Central memory CD8-positive, alpha-beta T cell (primary cell): Measurements from ENCODE around the gene ARHGAP24.

Experiments used
- ATAC-seq: fragments of 150-1000 bp; cut with Tn5 transposase; replicated peaks from 2 replicates; pipeline ENCODE4 v1.10.0; 2022; ENCODE audit warnings: mild to moderate bottlenecking, moderate FRiP score, moderate number of reproducible peaks; ENCODE audit not compliant: poor library complexity, severe bottlenecking; ENCODE audit errors: extremely low read depth
- DNase-seq, 2 donors: peaks; one replicate each; pipeline ENCODE4 v3.0.0; 2021; ENCODE audit warnings: low spot score in 2 of 2
- H3K27ac Mint-ChIP-seq: one replicate; pipeline ENCODE4 v1.8.0; 2022; ENCODE audit warnings: low read depth, mild to moderate bottlenecking, moderate library complexity, mixed read lengths
- H3K27me3 Mint-ChIP-seq: one replicate; pipeline ENCODE4 v1.8.0; 2022; ENCODE audit warnings: mixed read lengths
- H3K36me3 Mint-ChIP-seq: one replicate; pipeline ENCODE4 v1.8.0; 2022; ENCODE audit warnings: mild to moderate bottlenecking, moderate library complexity, mixed read lengths; ENCODE audit not compliant: insufficient read depth
- H3K4me1 Mint-ChIP-seq: one replicate; pipeline ENCODE4 v1.8.0; 2022; ENCODE audit warnings: mixed read lengths
- H3K4me3 Mint-ChIP-seq: one replicate; pipeline ENCODE4 v1.8.0; 2022; ENCODE audit warnings: mild to moderate bottlenecking, moderate library complexity, mixed read lengths
- H3K9me3 Mint-ChIP-seq: one replicate; pipeline ENCODE4 v1.8.0; 2022; ENCODE audit warnings: mixed read lengths

ARHGAP24 gene

GRCh38 chr4:85778632-85779131 lies 303.7 kb downstream of the ARHGAP24 start:
- H3K4me3 Mint-ChIP-seq: no peak overlapping the region
- no peak for DNase-seq
- H3K36me3 Mint-ChIP-seq: no peaks in the 10 kb centered on the region
- no peak for ATAC-seq
- no peak overlapping the region for H3K27ac Mint-ChIP-seq
- no peaks in the 10 kb centered on the region for H3K27me3 Mint-ChIP-seq
- peaks cover 6% of the 10 kb centered on the region for H3K9me3 Mint-ChIP-seq
- no peaks in the 10 kb centered on the region for H3K4me1 Mint-ChIP-seq

GRCh38 chr4:85779165-85779564 lies 304.2 kb downstream of the ARHGAP24 start:
- Mint-ChIP-seq H3K27ac (no peak overlapping the region), H3K9me3 (peaks cover 11% of the 10 kb centered on the region), H3K36me3 (no peaks in the 10 kb centered on the region), H3K27me3 (no peaks in the 10 kb centered on the region), H3K4me1 (no peaks in the 10 kb centered on the region), H3K4me3 (no peak overlapping the region)
- DNase-seq: no peak
- ATAC-seq: no peak

- ATAC-seq (no peak), DNase-seq (no peak)
- no peaks in the 10 kb centered on the region for H3K27me3 Mint-ChIP-seq
- peaks cover 12% of the 10 kb centered on the region for H3K9me3 Mint-ChIP-seq
- no peak overlapping the region for H3K27ac Mint-ChIP-seq
- no peaks in the 10 kb centered on the region for H3K36me3 Mint-ChIP-seq
- H3K4me3 Mint-ChIP-seq: no peak overlapping the region
- no peaks in the 10 kb centered on the region for H3K4me1 Mint-ChIP-seq
These were observed 305.7 kb downstream of the ARHGAP24 start for GRCh38 chr4:85780664-85781063.

GRCh38 chr4:85783483-85783882 lies 308.5 kb downstream of the ARHGAP24 start:
- H3K27ac Mint-ChIP-seq: no peak overlapping the region
- DNase-seq (no peak), ATAC-seq (no peak)
- no peaks in the 10 kb centered on the region for H3K4me1 Mint-ChIP-seq
- H3K27me3 Mint-ChIP-seq: no peaks in the 10 kb centered on the region
- peaks cover 12% of the 10 kb centered on the region for H3K9me3 Mint-ChIP-seq
- no peak overlapping the region for H3K4me3 Mint-ChIP-seq
- no peaks in the 10 kb centered on the region for H3K36me3 Mint-ChIP-seq

GRCh38 chr4:85783900-85784299 lies 308.9 kb downstream of the ARHGAP24 start:
- no peaks in the 10 kb centered on the region for H3K27me3 Mint-ChIP-seq
- no peak for ATAC-seq

GRCh38 chr4:85784348-85784747 lies 309.4 kb downstream of the ARHGAP24 start:
- Mint-ChIP-seq H3K4me1 (no peaks in the 10 kb centered on the region), H3K36me3 (no peaks in the 10 kb centered on the region), H3K27me3 (no peaks in the 10 kb centered on the region), H3K4me3 (no peak overlapping the region), H3K27ac (no peak overlapping the region), H3K9me3 (peaks cover 12% of the 10 kb centered on the region)
- ATAC-seq (no peak), DNase-seq (no peak)

More at GRCh38 chr4:85783900-85784299, 308.9 kb downstream of the ARHGAP24 start:
- Mint-ChIP-seq H3K4me3 (no peak overlapping the region), H3K4me1 (no peaks in the 10 kb centered on the region), H3K9me3 (peaks cover 12% of the 10 kb centered on the region), H3K27ac (no peak overlapping the region), H3K36me3 (no peaks in the 10 kb centered on the region)
- DNase-seq: no peak

GRCh38 chr4:85784947-85785346 lies 310.0 kb downstream of the ARHGAP24 start:
- H3K4me1 Mint-ChIP-seq: no peaks in the 10 kb centered on the region
- H3K9me3 Mint-ChIP-seq: peaks cover 12% of the 10 kb centered on the region
- no peak overlapping the region for H3K27ac Mint-ChIP-seq
- H3K27me3 Mint-ChIP-seq: no peaks in the 10 kb centered on the region
- ATAC-seq (no peak), DNase-seq (no peak)
- H3K36me3 Mint-ChIP-seq: no peaks in the 10 kb centered on the region
- no peak overlapping the region for H3K4me3 Mint-ChIP-seq

GRCh38 chr4:85787133-85787532 lies 312.2 kb downstream of the ARHGAP24 start:
- DNase-seq (no peak), ATAC-seq (no peak)
- no peaks in the 10 kb centered on the region for H3K27me3 Mint-ChIP-seq
- no peaks in the 10 kb centered on the region for H3K4me1 Mint-ChIP-seq
- no peaks in the 10 kb centered on the region for H3K36me3 Mint-ChIP-seq
- H3K27ac Mint-ChIP-seq: no peak overlapping the region
- peaks cover 12% of the 10 kb centered on the region for H3K9me3 Mint-ChIP-seq
- H3K4me3 Mint-ChIP-seq: no peak overlapping the region

GRCh38 chr4:85788604-85789003 lies 313.7 kb downstream of the ARHGAP24 start:
- no peaks in the 10 kb centered on the region for H3K4me1 Mint-ChIP-seq
- no peak overlapping the region for H3K4me3 Mint-ChIP-seq

GRCh38 chr4:85789241-85789640 lies 314.3 kb downstream of the ARHGAP24 start:
- H3K9me3 Mint-ChIP-seq: peaks cover 6% of the 10 kb centered on the region
- ATAC-seq (no peak), DNase-seq (no peak)
- no peaks in the 10 kb centered on the region for H3K36me3 Mint-ChIP-seq
- no peaks in the 10 kb centered on the region for H3K4me1 Mint-ChIP-seq
- H3K4me3 Mint-ChIP-seq: no peak overlapping the region
- no peaks in the 10 kb centered on the region for H3K27me3 Mint-ChIP-seq
- H3K27ac Mint-ChIP-seq: no peak overlapping the region

More at GRCh38 chr4:85788604-85789003, 313.7 kb downstream of the ARHGAP24 start:
- H3K27ac Mint-ChIP-seq: no peak overlapping the region
- no peak for DNase-seq
- ATAC-seq: no peak
- no peaks in the 10 kb centered on the region for H3K27me3 Mint-ChIP-seq
- no peaks in the 10 kb centered on the region for H3K36me3 Mint-ChIP-seq
- peaks cover 12% of the 10 kb centered on the region for H3K9me3 Mint-ChIP-seq

- ATAC-seq: no peak
- Mint-ChIP-seq H3K27ac (no peak overlapping the region), H3K4me3 (no peak overlapping the region), H3K9me3 (no peaks in the 10 kb centered on the region), H3K4me1 (no peaks in the 10 kb centered on the region), H3K36me3 (no peaks in the 10 kb centered on the region), H3K27me3 (no peaks in the 10 kb centered on the region)
- no peak for DNase-seq
These were observed 315.6 kb downstream of the ARHGAP24 start for GRCh38 chr4:85790582-85790981.

GRCh38 chr4:85792376-85793232 lies 317.7 kb downstream of the ARHGAP24 start:
- no peak overlapping the region for H3K27ac Mint-ChIP-seq
- H3K9me3 Mint-ChIP-seq: peaks cover 3% of the 10 kb centered on the region
- H3K27me3 Mint-ChIP-seq: no peaks in the 10 kb centered on the region
- no peak overlapping the region for H3K4me3 Mint-ChIP-seq
- no peaks in the 10 kb centered on the region for H3K4me1 Mint-ChIP-seq
- DNase-seq (no peak), ATAC-seq (no peak)
- no peaks in the 10 kb centered on the region for H3K36me3 Mint-ChIP-seq

- Mint-ChIP-seq H3K4me1 (no peaks in the 10 kb centered on the region), H3K27me3 (no peaks in the 10 kb centered on the region), H3K4me3 (no peak overlapping the region), H3K27ac (no peak overlapping the region), H3K36me3 (no peaks in the 10 kb centered on the region), H3K9me3 (peaks cover 5% of the 10 kb centered on the region)
- no peak for DNase-seq
- no peak for ATAC-seq
These were observed 318.3 kb downstream of the ARHGAP24 start for GRCh38 chr4:85793233-85793585.
